HG03280 (cell line): ENCODE data around the gene ST6GALNAC5.
"Not testable (repeated sequence)": the region's sequence is repeated elsewhere in the genome, so short reads cannot be mapped to it uniquely, and the experiment has no call there.

Experiments used
- ATAC-seq: cut with Tn5 transposase; IDR thresholded peaks from one replicate; pipeline ENCODE4 v1.9.1; 2021; ENCODE audit warnings: mild to moderate bottlenecking, moderate library complexity; ENCODE audit not compliant: unreplicated experiment

Gene ST6GALNAC5

DNA sequence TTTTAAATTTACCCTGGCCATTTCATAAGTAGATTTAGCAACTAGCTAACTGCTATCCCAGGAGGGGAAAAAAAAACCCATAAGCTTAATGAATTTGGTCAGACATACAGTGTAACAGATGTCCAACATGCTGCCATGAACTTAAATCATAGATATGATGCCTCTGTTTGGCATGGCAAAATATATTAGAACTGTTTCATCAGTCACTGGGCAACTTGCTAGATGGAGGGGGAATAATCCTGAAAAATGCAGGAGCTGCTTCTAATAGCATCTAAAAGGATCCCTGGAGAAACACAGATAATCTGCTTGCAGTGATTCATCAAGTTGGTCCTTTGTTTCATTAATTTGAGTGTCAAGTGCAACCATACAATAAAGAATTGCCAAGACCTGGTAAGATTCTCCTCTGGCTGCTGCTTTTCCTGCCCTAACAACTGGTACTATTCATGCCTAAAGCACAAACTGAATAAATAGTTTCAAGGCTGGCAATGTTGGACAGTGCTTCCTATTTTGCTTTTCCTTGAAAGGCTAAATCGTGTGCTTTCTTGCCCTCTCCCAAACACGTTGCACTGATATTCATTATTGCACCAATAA is 1.5 kb upstream of the ST6GALNAC5 start:
- no peak for ATAC-seq

DNA sequence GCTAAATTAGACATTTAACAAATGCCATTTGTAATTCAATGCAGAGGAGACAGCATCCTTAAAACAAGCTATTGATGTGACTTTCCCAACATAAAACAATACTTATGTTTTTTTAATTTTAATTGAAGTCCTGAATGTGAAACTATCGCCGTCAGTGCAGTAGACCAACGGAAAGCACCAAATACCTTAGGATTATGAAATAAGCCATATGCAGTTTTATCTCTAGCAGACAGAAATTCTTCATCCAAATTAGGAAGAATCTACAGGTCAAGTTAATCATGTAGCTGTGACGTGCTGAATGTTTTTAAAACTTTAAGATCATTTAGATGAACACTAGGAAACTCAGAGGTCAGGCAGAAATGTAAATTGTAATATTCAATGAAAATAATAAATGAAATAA is 714 bp upstream of the ST6GALNAC5 start:
- no peak for ATAC-seq

DNA sequence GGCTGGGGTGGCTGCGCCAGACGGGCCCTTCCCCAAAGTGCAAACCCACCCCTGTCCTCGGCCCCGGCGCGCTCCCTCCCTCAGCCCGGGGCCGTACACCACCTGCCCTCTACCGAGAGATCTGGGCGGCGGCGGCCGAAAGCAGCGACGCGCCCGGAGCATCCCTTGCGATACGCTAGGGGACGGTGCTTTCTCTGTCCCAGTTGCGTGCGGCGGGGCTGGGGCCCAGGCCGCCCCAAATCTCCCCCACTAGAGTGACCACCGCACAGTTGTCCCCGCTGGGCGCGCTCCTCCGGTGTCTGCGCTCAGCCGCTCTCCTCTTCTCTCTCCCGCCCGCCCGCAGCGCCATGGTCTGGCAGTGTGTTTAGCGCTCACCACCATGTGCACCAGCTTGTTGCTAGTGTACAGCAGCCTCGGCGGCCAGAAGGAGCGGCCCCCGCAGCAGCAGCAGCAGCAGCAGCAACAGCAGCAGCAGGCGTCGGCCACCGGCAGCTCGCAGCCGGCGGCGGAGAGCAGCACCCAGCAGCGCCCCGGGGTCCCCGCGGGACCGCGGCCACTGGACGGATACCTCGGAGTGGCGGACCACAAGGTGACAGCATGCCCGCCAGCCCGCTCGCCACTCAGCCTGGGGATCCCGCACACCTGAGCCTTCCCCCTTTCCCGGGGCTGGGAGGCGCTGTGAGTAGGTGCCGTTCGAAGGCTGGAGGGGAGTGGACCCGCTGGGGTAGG is 1.0 kb downstream of the ST6GALNAC5 start:
- ATAC-seq: no peak

DNA sequence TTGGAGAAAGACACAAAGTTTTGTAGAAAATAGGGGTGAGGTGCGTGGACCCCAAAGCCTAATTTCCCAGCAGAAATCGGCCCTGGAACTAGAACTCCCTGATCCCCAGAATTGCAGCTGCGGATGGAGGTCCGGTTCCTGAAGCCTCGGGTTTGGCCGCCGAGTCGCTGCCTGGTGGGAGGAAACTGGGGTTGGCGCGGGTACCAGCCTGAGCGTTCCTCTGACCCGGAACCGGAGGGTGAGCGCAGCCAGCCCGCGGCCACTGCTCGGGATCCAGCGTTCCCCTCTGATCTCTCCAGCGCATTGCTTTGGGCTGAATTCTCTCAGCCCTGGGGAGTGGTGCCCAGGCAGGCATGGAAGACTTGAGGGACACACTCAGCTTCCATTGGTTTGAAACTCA is 1.6 kb downstream of the ST6GALNAC5 start:
- no peak for ATAC-seq

DNA sequence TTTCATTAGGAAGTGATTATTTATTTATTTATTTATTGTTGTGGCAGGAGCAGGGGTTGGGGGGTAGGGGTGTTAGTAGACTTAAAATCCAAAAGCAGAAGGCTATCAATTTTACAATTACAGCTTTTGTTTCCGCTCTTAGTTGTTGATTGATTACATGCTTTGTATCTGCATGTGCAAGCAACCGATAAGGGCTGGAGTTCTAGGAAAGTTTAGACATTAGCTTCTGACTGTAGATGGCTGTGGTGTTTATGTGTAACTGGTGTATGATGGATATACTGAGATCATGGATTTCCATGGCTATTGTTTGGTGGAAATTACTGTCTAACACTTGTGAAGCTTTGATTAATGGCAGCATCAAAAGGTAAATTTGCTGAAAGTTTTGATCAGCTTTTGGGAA is 2.8 kb downstream of the ST6GALNAC5 start:
- ATAC-seq: no peak

DNA sequence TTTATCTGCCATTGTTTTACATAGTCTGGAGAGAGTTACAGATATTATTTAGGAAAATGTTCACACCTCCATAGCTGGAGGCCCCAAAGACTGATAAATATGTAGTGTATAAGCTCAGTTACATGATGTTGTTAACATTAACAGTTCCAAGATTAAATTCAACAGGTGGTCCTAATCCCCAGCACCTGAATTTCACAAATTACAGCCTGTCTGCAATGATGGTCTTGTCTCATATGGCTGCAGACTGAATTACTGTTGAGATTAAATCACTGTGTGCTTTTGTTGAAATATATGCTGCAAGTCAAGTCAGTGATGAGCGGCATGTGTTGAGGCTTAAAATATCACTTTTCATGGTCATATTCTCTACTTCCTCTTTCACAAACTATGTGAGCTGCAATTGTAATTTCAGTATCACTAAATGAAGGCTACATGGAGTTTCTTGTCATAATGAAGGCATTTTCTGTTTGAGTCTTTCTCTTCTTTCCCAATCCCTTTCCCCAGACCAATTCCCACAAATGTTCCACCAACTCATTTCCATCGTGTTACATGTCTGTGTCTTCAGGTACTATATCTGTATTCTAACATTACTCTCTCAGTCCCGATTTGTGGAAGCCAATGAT is 4.2 kb downstream of the ST6GALNAC5 start:
- peak; percentile 94 for ATAC-seq

DNA sequence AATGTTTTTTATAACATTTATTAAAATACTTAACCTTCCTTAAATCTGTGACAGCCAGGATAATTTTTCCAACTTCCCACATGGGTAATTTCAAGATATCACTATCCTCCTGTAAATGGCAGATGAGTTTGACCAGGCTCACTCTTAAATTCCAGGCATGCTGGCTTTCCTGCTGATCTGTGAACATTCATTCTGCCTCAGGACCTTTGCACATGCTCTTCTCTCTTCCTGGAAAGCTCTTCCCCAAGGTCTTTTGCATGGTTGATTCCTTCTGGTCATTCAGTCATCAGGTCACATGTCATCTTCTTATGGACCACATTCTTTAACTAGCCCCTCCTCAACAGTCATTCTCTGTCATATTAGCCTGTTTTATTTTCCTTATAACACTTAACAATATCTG is 5.7 kb downstream of the ST6GALNAC5 start:
- no peak for ATAC-seq

DNA sequence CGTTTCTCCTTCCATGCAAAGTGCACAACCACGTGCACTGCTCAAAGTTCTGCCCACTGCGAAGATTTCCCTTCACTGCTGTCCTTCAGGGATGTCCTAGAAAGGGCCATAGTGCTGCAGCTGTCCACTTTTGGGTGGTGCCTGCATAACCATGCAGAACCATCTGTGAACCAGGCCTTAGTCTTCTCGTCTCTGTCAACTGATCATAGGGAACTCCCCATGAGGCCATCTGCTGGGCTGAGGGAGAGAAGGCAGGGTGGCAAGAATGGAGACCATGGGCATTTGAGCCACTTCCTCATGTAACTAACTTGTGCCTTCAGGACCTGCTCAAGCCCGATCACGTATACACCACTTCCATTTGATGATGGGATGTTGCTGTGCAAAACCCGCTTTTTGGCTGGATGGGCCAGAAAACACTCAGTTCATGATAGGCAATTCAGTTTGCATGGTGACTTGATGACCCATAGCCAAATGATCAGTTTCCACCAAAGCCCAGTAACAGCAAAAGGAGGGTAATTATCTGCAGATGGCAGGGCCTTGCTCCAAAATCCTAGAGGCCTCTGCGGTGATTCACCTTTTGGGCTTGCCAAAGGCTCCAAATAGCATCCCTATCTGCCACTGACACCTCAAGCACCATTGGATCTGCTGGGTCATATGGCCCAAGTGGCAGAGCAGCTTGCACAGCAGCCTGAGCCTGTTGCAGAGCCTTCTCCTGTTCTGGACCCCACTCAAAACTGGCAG is 9.5 kb downstream of the ST6GALNAC5 start:
- no peak for ATAC-seq

DNA sequence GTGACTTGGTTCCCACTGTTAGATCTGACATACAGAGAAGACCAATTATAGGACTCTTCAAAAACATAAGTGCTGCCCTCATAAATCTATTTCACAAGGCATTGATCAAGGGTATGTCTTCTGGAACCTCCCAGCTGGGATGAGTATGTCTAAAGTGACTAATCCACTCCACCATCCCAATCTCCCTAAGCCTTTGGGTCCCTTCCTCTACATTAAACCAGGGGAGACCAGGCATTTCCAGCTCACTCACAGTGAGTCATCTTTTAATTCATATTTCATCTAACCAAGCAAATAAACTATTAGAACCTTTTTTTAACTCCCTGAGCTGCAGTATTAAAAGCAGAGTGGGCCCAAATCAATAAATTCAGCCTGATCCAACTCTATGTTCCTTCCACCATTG is 11.7 kb downstream of the ST6GALNAC5 start:
- ATAC-seq: not testable (repeated sequence)

DNA sequence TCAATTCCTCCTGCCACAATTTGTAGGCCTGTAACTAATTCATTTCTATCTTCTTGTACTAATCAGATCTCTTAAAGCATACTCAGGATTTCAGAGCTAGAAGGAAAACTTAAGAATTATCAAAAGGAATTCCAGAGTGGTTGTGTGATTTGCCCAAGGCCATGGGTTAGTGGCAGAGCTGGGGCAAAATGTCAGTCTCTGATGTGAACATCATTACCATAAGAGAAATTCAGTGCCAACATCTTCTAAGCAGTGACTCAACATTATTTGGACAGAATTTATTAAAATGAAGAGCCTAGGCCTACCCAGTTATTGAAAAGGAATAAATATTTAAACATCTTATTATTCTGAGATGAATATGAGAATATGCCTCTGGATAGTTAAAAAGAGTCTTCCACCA is 14.5 kb downstream of the ST6GALNAC5 start:
- ATAC-seq: no peak

DNA sequence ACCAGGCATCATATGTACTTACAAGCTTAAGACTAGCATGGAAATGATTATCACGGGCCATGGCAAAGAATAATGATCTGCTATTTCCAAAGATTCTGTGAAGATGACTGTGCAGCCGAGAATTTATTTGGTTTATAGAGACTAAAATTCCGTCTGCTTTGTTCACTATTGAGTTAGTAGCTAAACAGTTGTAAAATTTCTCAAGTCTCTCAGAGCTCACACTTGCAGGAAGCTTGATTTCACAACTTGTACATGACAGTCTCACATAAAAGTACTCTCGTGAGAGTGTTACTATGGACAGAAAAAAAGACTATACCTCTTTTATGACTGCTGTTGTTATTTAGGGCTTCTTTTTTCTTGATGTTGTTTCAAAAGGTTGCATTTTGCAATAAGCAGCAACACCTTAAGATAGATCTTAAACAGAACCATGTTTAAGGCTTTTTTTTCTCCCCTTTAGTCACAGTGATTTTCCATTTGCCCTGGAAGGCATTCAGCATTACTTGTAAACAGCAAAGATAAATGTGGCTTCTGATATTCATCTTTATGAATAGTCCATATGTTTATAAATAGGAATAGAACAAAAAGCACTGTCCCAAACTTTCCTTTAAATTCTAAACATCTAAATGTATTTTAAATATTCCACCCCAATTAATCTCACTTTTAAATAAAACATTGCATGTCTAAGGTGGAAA is 24.8 kb downstream of the ST6GALNAC5 start:
- no peak for ATAC-seq

DNA sequence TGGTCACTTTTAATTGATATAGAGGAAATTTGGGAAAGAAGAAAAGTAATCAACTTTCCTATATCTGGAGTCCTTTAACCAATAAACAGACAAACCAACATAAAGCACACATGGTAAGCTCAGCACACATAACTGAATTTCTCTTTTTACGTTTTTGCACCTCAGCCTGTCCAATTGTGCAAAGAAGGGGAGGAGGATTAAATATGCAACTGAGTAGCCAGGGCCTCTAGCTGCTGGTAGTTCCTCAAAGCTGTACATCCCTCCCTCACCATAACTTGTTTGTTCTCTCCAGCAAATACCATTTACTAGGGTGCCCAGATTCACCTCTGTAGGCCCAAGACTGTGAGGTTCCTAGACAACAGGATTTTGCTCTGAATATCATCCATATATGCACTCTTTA is 25.4 kb downstream of the ST6GALNAC5 start:
- no peak for ATAC-seq

DNA sequence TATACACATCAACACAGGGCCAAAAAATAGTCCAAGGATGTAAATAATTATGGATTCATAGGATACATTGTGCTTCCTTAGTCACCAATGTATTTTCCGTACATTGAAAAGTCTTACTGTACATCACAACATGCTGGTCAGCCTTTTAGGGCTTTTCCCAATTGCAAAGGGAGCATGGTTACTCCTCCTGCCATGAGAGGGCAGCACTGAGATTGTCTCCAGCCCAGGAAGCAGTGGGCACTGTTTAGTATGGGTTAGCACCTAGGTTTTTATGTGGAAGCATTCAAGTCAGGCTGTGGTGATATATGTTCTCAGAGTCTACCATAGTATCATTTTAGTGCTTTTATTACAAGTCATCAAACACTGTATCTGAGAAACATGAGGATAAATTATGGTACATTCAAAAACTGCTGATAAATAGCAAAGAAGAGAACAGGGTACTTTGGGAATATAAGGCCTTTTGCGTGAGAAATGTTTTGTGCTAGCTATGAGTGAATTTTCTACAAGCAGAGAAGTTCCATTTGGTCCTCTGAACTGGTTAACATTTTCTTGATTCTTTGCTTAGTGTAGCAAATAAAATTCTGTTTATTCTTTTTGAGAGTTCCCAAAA is 34.0 kb downstream of the ST6GALNAC5 start:
- ATAC-seq: peak; percentile 98

DNA sequence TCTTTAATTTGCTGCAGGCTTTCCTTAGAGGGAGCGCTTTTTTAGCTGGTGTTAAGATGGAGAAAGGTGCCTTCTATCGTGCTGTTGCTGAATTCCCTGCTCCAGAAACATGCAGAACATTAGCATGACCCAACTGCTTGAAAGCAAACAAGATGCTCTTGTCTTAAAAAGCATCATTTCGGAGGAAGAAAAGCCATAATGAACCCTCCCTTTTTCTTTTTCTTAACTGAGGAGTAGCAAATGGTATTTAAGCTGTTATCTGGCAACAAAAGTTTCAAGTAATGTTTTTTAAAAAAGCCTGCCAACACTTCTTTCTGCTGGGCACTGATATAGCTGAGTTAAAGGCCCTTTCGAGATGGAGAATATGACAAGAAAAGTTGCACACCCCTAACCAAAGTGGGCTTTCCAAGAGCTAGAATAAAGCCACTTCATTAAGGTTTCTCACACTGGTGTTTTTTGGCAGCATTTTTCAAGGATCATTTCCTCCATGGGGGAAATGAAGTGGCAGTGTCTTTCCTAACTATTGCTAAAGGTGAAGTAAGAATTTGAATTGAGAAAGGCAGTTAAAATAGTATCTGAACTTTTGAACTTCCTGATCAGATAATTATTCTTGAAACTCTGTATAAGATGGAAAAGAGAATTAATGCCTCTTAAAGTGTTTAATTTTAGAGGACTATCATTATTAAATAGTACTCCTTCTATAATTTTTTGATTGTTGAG is 38.8 kb downstream of the ST6GALNAC5 start:
- ATAC-seq: no peak

DNA sequence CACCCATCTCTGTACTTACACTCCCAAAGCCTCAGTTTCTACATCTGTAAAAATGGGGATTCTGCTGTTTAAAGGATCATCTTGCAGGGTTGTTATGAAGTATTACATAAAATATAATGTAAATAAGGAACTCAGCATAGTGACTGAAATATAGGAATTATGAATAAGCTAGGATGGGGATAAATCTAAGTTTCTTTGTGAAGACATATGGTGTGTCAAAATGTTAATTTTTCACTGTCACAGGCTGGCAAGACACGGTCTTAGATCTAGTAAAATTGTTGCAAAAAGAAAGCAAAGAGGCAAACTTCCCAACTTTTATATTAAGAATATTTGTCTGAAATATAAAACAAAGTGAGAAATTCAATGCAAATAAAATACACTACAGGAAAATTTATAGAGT is 42.0 kb downstream of the ST6GALNAC5 start:
- no peak for ATAC-seq

DNA sequence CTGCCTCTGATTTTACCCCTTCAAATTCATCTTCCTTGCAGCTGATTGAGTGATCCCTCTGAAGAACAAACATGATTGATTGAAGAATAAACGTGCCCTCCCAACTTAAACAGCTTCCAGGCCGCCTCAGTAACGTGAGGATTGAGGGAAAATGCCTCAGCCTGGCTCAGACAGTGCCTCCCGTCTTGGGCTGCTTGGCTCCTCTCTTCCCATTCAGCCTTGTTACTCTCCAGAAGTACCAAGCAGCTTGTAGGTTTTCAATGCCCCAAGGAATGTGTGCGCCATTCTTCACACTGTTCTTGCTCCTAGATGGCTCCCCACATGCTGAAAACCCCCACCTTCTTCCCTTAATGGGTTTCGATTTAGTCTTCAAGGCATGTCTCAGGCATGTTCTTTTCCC is 51.8 kb downstream of the ST6GALNAC5 start:
- no peak for ATAC-seq

DNA sequence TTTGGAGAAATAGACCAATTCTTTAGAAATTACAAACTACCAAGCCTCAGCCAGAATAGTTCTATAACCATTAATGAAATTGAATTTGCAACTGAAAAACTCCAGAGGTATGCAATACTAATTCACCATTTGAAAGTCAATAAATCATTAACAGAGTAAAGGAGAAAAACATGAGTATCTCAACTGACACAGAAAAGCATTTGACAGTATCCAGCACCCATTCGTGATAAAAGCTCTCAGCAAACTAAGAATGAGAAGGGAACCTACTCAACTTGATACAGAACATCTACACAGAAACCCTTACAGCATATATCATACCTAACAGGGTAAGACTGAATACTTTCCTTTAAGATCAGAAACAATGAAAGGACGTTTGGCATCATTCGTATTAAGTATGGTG is 54.3 kb downstream of the ST6GALNAC5 start:
- ATAC-seq: no peak

DNA sequence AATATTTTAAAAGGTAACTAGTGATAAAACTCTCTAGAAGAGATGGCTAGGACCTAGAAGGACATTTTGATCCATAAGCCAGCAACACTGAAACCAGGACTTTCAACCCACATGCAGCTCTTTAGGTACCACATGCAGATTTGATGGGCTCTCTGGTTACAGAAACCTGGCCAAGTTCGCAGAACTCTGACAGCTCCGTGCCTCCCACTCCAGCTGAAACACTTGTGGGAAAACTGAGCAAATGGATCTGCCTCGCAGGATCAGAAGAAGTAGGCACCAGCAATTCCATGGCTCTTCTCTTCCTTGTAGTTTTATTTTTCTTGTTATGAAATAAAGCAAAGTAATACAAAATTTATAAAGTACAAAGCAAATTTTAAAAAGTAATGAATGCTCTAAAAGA is 58.5 kb downstream of the ST6GALNAC5 start:
- ATAC-seq: no peak

DNA sequence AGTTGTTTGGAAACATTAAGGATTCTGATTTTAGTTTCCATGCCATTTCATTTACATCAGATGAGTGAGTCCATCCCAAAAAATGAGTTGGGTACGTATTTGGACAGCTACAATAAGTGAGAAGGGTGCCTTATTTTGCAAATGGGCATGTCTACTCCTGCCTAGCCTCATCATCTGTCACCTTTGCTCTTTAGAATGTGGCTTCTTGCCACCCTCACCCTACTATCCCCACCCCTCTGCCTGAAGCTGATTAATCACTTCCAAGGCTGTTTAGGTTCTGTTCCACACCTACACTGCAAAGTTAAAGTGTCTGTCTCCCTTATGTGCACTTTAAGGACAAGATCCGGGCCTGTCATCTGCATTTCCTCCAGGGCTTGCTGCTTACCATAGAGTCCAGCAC is 61.2 kb downstream of the ST6GALNAC5 start:
- no peak for ATAC-seq

DNA sequence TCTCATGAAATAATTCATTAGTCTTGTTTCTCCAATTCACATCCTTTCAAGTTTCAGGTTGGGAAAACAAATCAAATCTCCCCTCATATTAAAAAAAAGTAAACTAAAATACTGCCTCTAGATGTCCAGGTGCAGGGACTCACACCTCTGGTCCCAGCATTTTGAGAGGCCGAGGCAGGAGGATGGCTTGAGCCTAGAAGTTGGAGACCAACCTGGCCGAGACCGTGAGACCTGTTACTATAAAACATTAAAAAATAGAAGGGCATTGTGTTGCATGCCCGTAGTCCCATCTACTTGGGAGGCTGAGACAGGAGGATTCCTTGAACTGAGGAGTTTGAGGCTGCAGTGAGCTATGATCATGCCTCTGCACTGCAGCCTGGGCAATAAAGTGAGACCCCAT is 61.9 kb downstream of the ST6GALNAC5 start:
- no peak for ATAC-seq
